Effector CD8-positive, alpha-beta T cell (primary cell): ENCODE measurements around the gene ACVR2A.

Experiments used
- DNase-seq: peaks from one replicate; lab custom pipeline; 2025; lab: John Stamatoyannopoulos, UW
- total RNA-seq, 4 experiments: gene quantifications; one replicate each; lab custom pipeline; 2026; lab: John Stamatoyannopoulos, UW

ACVR2A gene
- 7.1 to 30.0 (median 9.4) reads per million in 4 experiments for total RNA-seq

DNA sequence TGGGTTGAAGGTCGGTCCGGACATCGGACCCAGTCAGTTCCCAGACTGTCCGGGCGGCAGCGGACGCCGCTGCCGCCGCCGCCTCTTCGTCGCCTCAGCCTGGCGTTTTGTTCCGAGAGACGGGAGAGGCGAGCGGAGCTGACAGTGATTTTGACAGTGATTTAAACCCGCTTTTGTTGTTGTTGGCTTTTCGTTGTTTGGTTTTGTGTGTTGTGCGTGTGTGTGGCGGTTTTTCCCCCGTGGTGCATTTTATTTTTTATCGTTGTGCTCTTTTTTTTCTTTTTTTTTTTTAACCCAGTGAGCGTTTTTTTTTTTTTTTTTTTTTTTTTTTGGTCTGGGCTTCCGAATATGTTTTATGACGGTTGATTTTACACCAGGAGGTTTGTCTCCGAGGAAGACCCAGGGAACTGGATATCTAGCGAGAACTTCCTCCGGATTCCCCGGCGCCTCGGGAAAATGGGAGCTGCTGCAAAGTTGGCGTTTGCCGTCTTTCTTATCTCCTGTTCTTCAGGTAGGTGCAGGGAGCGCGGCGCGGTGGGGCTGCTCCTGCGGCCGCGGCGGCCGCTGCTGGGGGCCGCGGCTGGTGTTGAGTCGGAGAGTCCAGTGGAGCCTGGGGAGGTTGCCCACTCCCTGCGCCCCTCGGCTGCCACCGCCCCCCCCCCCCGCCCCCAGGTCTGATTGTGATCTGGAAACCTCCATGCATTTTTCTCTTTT is at the start of gene ACVR2A:
Gene ACVR2A, plus strand, starts transcription at position 333 of the 714 bp plus-strand sequence. Its CDS starts 124 bp downstream, at position 457.
- no peak for DNase-seq

DNA sequence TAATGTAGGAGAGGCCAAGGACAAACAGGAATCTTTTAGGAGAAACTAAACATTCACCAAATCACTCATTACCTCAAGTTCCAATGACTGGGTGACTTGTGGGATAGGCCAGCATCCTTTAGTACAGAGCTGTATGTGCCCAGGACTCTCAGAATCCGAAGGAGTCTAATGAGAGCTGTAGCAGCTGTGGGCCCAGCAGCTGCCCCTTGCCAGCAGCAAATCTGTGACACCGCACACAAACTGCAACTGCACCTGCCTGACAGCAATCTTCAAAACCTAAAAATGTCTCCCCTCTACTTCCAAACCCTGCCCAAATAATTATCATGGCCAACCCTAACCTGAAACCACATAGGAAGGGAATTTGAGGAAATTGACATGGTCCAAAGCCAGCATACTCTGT is 44.5 kb upstream of the ACVR2A start:
- DNase-seq, result no peak

DNA sequence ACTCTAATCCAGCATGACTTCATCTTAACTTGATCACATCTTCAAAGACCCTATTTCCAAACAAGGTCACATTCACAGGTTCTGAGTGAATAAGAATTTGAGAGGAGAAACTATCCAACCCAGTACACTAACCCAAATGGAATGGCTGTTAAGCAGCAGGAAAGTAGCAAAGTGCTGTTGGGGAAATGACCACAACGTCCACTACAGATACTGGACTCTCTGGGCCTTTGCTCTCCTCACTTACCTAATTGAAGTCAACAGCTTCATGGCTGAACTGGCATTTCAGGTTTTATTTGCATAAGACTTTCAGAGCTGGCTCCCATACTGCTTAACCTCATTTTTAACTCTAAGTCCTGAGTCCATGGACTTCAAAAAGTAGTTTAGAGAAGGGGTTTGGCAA is 38.0 kb upstream of the ACVR2A start:
- DNase-seq, result no peak

DNA sequence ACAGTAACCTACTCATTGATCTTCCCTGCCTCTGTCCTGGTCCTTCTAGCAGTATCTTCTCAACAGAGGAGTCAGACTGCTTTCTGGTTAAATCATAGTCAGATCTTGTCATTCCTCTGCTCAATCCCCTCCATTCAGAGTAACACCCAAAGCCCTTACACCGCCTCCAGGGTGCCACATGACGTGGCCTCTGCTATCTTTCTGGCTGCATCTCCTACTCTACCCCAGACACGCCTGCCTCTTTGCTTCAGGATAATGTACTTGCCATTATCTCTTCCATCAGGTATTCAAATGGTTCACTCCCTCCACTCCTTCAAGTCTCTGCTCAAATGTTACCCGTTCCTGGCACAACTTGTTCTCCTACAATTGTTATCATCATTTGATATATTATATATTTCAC is 36.3 kb upstream of the ACVR2A start:
- no peak for DNase-seq

DNA sequence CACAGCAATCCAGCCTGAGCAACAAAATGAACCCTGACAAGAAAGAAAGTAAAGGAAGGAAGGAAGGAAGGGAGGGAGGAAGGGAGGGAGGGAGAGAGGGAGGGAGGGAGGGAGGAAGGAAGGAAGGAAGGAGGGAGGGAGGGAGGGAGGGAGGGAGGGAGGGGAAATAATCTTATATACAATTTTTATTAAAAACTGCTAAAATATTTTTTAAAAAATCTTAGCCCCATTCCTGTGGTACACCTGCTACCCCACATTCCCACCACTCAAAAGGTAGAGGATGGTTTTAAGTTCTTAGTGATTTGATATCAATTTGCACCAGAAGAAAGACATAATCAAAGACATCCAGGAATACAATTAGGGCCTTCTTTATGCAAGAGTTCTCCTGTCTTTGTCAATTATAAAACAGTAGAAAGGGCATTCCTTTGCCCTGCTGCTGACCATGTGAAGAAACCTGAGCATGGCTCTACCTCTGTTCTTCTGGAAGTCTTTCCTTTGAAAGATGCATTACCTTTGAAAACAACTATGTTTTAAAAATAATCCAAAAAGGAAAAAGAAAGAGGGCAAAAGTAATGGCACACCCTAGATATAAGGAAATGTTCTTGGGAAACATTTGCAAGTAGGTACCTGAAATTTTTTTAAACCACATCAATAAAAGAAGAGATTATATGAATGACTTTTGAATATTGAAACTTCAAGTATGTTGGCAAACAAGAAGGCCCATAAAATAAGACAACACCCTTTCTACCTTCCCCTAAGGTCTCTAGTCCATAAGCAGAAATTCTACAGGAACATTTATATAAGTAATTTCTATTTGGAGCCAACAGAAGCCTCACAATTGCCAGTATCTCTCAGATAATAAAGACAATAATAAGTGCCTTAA is 33.7 kb upstream of the ACVR2A start:
- no peak for DNase-seq

DNA sequence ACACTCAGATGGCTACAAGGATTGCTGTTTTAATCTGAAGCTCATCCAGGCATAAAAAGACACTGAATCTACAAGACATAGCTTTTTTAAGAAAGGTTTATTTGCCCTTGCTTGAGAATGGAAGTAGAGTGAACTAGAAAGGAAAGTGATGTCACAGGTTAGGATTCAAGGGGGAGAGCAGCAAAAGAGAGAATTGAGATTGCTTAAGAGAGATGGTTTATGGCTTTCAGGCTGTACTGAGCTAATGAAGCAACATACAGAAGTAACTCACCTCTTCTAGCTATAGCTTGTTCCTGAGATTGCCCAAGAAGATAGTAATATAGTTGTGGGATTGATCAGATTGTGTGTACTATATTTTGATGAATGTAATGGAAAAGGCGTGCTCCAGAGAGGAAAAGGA is 26.1 kb upstream of the ACVR2A start:
- no peak for DNase-seq

DNA sequence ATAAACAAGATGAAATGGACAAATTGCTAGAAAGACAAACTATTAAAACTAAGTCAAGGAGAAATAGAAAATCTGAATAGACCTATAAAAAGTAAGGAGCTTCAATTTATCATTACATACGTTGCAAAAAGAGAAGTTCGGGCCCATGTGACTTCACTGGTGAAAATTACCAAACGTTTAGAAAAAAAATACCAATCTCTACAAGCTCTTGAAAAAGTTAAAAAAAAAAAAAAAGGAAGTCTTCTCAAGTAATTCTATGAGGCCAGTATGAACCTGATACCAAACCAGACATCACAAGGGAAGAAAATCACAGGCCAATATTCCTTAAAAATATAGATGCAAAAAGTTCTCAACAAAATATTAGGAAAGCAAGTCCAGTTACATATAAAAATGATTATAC is 20.2 kb upstream of the ACVR2A start:
- no peak for DNase-seq

DNA sequence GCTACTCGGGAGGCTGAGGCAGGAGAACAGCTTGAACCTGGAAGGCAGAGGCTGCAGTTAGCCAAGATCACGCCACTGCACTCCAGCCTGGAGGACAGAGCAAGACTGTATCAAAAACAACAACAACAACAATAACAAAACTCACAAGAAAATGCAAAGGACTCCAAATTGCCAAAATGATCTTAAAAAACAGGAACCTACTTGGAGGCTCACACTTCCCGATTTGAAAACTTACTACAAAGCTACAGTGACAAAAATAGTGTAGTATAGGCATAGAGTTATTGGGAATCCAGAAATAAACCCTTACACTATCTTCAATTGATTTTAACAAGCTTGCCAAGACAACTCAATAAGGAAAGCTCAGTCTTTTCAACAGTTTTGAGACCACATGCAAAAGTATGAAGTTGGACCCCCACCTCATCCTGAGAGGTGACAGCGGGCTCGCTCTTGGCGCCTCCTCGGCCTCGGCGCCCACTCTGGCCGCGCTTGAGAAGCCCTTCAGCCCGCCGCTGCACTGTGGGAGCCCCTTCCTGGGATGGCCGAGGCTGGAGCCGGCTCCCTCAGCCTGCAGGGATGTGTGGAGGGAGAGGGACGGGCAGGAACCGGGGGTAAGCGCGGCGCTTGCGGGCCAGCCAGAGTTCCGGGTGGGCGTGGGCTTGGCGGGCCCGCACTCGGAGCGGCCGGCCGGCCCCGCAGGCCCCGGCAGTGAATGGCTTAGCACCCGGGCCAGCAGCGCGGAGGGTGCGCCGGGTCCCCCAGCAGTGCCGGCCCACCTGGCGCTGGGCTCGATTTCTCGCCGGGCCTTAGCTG is 18.3 kb upstream of the ACVR2A start:
- no peak for DNase-seq

DNA sequence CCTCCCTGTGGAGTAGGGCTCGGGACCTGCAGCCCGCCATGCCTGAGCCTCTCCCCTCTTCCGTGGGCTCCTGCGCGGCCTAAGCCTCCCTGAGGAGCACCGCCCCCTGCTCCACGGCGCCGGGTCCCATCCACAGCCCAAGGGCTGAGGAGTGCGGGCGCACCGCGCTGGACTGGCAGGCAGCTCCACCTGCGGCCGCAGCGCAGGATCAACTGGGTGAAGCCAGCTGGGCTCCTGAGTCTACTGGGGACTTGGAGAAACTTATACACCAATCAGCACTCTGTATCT is 17.8 kb upstream of the ACVR2A start:
- DNase-seq, result no peak

DNA sequence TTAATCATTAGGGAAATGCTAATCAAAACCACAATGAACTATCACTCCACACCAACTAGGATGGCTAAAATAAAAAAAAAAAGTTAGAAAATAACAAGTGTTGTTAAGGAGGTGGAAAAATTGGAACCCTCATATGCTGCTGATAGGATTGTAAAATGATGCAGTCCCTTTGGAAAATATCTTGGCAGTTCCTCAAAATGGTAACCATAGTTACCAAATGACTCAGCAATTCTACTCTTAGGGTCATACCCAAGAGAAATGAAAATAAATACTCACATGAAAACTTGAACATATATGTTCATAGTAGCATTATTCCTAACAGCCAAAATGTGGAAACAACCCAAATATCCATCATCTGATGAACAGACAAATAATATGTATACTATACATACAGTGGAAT is 15.7 kb upstream of the ACVR2A start:
- DNase-seq, result no peak

DNA sequence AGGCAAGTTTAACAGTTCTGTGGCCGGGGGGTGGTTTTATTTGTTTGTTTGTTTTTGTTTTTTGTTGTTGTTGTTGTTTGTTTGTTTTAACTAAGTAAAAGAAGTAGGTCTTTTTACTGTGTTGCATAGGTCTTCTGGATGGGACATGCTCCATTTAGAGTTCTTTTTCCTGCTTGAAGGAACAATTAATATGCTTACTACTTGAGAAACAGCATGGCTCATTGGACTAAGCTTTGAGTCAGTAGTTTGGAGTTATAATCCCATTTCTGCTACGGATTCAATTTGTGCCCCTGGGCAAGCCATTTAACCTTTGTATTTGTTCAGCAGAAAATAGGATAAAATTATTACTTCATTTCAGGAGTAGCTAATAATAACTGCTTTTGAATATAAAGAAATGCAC is 8.7 kb upstream of the ACVR2A start:
- DNase-seq, result no peak

DNA sequence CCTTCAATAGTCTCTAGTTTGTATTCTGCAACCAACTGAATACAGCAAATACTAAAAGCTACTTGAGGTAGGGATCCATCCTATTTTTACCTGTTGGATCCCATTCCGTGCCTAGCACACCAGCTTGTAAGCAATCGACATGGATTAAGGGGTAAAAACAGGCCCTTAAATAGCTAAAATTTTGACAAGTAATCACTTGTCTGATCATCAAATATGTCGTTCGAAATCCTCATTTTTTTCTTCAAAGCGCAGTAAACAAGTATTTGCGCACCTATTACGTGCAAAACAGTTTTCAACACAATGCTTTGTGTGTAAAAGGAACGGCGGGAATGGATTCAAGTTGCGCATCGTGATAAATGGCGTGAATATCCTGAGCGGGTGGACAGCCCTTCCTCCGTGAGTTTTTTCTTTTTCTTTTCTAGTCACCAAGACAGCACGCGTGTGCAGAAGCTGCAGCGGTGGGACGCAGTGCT is 1.4 kb upstream of the ACVR2A start:
- DNase-seq, result no peak

DNA sequence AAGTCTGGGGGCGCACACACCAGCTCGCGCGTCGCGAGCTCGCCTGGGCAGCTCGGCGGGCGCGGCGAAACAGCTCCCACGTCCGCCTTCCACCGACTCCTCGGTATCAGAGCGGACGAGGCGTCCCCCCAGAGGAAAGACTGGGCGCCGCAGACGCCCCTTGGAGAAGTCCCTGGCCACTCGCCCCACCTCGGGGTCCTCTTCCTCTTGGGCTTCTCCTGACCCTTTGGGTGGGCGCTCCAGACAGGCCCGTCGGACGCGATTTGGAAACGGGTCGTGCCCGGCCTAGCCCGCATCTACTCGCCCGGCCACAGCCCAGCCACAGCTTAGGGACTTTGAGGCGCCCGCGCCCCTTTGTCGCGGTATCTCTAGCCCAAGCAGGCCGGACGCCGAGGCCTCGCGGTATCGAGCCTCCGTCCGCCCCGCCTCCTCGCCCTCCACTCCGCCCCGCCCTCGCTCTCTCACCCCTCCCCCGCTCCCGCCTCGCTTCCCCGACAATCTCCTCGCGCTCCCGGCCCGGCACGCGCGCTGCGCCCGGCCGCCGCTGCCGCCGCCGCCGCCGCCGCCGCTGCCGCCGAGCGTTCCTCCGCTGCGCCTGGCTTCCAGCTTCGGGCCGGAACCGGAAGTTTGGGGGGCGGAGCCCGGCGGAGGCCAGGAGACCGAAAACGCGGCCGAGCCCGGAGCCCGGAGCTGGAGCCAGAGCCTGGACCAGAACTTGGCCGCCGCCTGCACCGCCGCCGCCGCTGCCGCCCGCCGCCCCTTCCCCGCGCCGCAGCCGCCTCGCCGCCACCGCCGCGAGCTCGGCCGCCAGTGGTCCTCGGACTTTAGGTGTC is 749 bp upstream of the ACVR2A start:
- DNase-seq, result peak; percentile 70

DNA sequence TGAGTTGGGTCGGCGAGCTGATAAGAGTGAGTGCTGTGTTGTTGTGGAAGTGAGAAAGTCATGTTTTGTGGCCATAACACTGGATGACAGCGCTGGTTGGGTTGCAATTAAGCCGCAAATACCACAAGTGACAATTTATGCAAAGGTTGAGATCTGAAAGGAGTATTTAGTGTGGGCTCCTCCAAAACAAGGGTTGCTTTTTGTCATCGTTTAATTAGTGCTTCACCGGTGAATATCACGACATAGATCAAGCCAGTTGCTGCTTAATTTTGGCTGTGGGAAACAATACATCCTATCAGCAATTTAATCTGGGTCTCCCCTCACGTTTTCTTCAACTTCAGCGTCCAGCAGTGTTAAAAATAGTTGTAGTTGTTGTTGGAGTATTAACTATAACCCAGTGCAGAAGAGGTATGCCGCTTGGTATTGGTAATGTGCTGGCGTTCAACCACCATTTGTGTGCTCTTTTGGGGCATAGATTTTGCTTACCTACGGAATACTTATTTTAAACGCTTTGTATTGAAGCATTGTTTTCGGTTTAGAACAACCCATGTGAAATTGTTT is 662 bp downstream of the ACVR2A start:
- no peak for DNase-seq

DNA sequence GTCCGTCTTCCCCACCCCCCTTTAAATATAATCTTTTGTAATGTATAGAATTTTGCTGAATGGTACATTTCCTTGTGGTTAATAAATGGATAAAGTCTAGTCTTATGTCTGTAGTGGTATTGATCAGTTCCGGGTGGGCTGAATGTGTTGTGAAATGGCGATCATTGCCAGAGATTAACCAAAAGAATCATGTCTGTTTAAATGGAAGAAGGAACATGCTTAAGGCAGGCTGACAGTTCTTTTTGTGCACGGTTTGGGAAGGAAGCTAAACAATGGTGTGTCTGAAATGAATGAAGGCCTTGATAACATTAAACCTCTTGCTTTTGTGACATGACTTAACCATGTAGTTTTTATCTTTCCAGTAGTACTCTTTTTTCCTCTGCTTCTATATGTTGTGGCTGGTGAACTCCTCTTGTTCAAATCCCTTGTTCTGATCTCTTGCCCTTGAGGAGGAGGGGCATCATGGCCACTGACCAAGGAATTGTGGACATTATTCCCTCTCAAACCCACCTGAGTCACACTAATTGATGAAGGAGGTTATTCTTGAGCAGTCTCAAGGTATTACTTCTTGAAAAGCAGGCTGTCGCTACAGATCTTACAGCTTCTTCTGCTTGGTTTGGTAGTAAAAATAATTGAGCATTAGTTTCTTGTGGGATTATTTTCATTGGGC is 1.7 kb downstream of the ACVR2A start:
- DNase-seq, result no peak

DNA sequence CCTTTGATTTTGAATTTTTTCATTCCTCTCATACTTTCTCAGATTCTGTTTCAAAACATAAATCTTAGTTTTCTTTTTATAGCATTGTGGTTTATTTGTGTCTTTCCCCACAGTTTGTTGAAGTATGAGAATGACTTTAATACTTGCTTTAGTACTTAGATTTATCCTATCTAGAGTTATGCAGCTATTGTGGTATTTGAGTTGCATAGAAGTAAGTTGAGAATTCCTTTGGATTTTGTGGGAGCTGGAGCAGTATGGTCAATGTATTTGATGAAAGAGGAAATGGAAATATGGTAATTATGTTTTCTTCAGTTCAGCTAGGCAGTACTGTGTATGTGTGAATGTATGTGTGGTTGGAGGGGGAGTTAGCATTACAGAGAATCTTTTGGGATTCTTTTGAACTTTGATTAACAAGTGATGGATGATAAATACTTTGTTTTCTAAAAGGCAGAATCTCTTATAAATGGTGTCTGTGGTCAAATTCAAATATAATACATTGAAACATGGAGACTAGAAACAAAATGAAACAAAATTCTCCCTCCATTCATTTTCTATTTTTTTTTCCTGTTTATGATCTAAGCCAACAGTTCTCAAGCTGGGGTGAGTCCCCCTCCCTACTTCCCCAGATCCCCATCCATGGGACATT is 3.0 kb downstream of the ACVR2A start:
- no peak for DNase-seq

DNA sequence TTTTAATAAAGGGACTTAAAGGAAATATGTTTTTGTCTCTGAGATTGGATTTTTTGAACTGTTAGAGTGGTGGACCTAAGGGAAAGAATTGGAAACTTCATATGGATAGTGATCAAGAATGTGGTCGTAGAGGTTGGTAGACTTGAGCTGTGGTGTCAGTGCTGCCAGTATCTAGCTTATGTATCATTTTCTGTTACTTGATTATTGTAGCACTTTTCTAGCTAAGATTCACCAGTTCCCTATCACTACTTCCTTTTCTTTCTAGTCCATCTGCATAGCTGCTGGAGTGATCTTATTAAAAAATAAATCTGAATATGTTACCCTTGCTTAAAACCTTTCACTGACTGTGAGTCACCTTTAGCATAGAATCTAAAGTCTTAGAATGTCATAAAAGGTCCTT is 6.0 kb downstream of the ACVR2A start:
- DNase-seq, result no peak

DNA sequence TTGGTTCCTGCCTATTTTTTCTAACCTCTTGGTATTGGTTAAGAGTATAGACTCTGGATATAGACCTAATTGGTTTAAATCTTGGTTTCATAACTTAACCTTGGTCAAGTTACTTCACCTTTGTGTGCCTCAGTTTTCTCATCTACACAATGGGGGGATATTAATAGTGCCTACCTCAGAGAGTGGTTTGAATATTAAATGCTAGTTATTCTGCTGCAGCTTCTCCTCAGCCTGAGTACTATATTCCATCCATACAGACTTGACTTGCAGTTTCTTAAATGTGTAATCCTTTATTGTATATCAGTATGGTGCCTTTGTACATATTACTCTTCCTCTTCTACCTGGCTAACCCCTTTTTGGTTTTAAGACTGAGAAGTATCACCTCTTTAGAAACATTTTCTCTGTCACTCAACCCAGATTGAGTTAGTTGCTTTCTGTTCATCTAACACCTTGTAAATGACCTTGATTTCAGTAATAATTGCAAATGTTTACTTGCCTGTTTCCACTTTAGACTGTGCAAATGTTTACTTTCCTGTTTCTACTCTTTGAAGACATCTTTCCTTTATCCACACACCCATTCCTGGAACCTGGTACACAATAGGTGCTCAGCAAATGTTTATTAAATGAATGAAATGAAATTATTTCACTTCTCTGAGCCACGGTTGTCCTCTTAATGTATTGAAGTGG is 6.6 kb downstream of the ACVR2A start:
- DNase-seq, result no peak

DNA sequence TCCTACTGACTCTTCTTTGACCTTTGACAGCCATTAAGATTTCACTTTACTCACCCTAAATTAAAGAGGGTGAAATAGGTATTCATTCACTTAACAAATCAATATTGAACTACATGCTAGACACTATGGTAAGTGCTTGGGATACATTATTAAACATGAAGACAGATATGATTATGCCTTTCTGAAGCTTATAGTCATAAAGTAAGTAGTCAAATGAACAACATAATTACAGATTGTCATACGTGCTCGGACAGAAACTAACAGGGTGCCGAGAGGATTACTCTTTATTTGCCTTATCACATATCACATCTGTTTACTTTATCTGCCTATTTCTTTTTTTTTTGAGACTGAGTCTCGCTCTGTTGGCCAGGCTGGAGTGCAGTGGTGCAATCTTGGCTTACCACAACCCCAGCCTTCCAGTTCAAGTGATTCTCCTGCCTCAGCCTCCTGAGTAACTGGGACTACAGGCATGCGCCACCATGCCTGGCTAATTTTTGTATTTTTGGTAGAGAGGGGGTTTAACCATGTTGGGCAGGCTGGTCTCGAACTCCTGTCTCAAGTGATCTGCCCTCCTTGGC is 9.8 kb downstream of the ACVR2A start:
- DNase-seq, result no peak
